HEK293 (cell line): Measurements from ENCODE around the gene IGF2BP1.

Experiments
- GLI2 ChIP-seq: fragments of 450-650 bp; formaldehyde crosslinking; IDR thresholded peaks from 2 replicates; pipeline ENCODE4; 2017; ENCODE audit warnings: missing biosample characterization, missing genetic modification characterization, low read depth, borderline replicate concordance
- HOXD13 ChIP-seq: sonication (generic); formaldehyde crosslinking; IDR thresholded peaks from 2 replicates; pipeline ENCODE4 v1.8.0; 2022; ENCODE audit warnings: missing genetic modification reagents, borderline replicate concordance
- SCRT1 ChIP-seq: fragments of 450-650 bp; formaldehyde crosslinking; IDR thresholded peaks from 2 replicates; pipeline ENCODE4 v1.5.1; 2016; ENCODE audit warnings: missing biosample characterization, missing genetic modification characterization, borderline replicate concordance
- TRIM28 ChIP-seq: IDR thresholded peaks from 2 replicates; pipeline ENCODE4 v1.6.1; 2011; ENCODE audit warnings: low read length, control low read depth, borderline replicate concordance
- ZBTB17 ChIP-seq: fragments of 450-650 bp; formaldehyde crosslinking; IDR thresholded peaks from 2 replicates; pipeline ENCODE4 v1.5.1; 2016; ENCODE audit warnings: missing biosample characterization, missing genetic modification characterization
- ZBTB8A ChIP-seq: fragments of 450-650 bp; formaldehyde crosslinking; IDR thresholded peaks from 2 replicates; pipeline ENCODE4 v1.5.1; 2016; ENCODE audit warnings: missing biosample characterization, missing genetic modification characterization
- ZNF10 ChIP-seq: fragments of 450-650 bp; formaldehyde crosslinking; IDR thresholded peaks from 2 replicates; pipeline ENCODE4 v1.5.1; 2017; ENCODE audit warnings: missing biosample characterization, missing genetic modification characterization
- ZNF132 ChIP-seq: fragments of 450-650 bp; formaldehyde crosslinking; IDR thresholded peaks from 2 replicates; pipeline ENCODE4 v1.5.1; 2017; ENCODE audit warnings: missing biosample characterization, missing genetic modification characterization, borderline replicate concordance
- ZNF146 ChIP-seq: fragments of 450-650 bp; formaldehyde crosslinking; IDR thresholded peaks from 2 replicates; pipeline ENCODE4 v1.5.1; 2016; ENCODE audit warnings: missing biosample characterization, missing genetic modification characterization
- ZNF211 ChIP-seq: fragments of 450-650 bp; formaldehyde crosslinking; IDR thresholded peaks from 2 replicates; pipeline ENCODE4 v1.5.1; 2016; ENCODE audit warnings: low read depth, missing biosample characterization, missing genetic modification characterization
- ZNF214 ChIP-seq: fragments of 450-650 bp; formaldehyde crosslinking; IDR thresholded peaks from 2 replicates; pipeline ENCODE4 v1.5.1; 2017; ENCODE audit warnings: missing biosample characterization, mild to moderate bottlenecking, missing genetic modification characterization, borderline replicate concordance
- ZNF239 ChIP-seq: fragments of 450-650 bp; formaldehyde crosslinking; IDR thresholded peaks from 2 replicates; pipeline ENCODE4 v1.5.1; 2016; ENCODE audit warnings: missing biosample characterization, missing genetic modification characterization
- ZNF350 ChIP-seq: fragments of 450-650 bp; formaldehyde crosslinking; IDR thresholded peaks from 2 replicates; pipeline ENCODE4 v1.5.0; 2017; ENCODE audit warnings: missing biosample characterization, mild to moderate bottlenecking, missing genetic modification characterization
- ZNF621 ChIP-seq: fragments of 450-650 bp; formaldehyde crosslinking; IDR thresholded peaks from 2 replicates; pipeline ENCODE4 v1.5.1; 2017; ENCODE audit warnings: missing biosample characterization, missing genetic modification characterization
- ZNF626 ChIP-seq: fragments of 450-650 bp; sonication (Bioruptor Pico); formaldehyde crosslinking; IDR thresholded peaks from 2 replicates; pipeline ENCODE4 v1.5.1; 2018; ENCODE audit warnings: missing biosample characterization, missing genetic modification characterization, inconsistent platforms
- ZSCAN30 ChIP-seq: fragments of 450-650 bp; IDR thresholded peaks from 2 replicates; pipeline ENCODE4 v1.5.1; 2018; ENCODE audit warnings: missing biosample characterization, mild to moderate bottlenecking, missing genetic modification characterization, moderate library complexity
- TF ChIP-seq, protein P1 (sequence below): fragments of 450-650 bp; formaldehyde crosslinking; IDR thresholded peaks from 2 replicates; pipeline ENCODE4 v1.5.1; 2016; ENCODE audit warnings: missing biosample characterization, missing genetic modification characterization
- TF ChIP-seq, protein P2 (sequence below): fragments of 450-650 bp; formaldehyde crosslinking; IDR thresholded peaks from 2 replicates; pipeline ENCODE4 v1.5.1; 2016; ENCODE audit warnings: missing biosample characterization, missing genetic modification characterization, borderline replicate concordance
- TF ChIP-seq, protein P3 (sequence below): fragments of 450-650 bp; formaldehyde crosslinking; IDR thresholded peaks from 2 replicates; pipeline ENCODE4 v1.5.1; 2017; ENCODE audit warnings: missing biosample characterization, missing genetic modification characterization
- TF ChIP-seq, protein P4 (sequence below): fragments of 450-650 bp; formaldehyde crosslinking; IDR thresholded peaks from 2 replicates; pipeline ENCODE4 v1.5.1; 2016; ENCODE audit warnings: missing biosample characterization, missing genetic modification characterization, borderline replicate concordance
- TF ChIP-seq, protein P5 (sequence below): fragments of 450-650 bp; IDR thresholded peaks from 2 replicates; pipeline ENCODE4 v1.5.1; 2018; ENCODE audit warnings: missing biosample characterization, mild to moderate bottlenecking, missing genetic modification characterization
- TF ChIP-seq, protein P6 (sequence below): fragments of 450-650 bp; formaldehyde crosslinking; IDR thresholded peaks from 2 replicates; pipeline ENCODE4 v1.5.1; 2016; ENCODE audit warnings: missing biosample characterization, missing genetic modification characterization

The IGF2BP1 gene

DNA sequence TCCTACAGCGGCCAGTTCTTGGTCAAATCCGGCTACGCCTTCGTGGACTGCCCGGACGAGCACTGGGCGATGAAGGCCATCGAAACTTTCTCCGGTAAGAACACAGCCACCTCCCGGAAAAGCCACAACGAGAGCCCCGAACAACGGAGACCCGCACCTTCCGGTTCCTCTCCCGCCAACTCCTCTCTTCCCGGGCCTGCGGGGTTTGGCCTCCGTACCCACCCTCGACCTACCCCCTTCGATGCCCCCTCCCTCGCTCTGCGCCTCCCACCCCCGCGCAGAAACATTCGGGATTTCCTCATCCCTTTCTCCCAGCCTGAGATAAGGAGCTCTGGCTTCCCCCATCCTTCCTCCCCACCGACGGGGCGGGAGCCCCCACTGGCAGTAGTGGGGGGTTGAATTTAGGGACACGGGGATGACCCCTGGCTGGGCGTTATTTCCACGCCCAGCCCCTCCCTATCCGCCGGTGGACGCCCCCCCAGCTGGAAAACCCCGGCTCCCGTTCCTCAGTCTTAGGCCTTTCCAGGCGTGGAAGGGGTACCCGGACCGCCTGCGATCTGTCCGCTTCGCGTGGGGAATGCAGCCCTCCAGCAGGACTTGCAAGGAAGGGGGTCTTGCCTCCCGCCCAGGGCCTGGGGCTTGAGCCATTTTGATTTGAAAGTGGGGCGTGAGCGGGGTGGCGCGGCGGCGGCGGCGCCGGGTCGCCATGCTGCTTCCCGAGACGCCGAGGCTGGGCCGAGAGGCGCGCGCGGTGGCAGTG is 822 bp downstream of the IGF2BP1 start (continued):
- TF ChIP-seq ZBTB17 (tag by site-specific recombination) (no peak; the same call in 1 of the 2 replicates), ZNF621 (tag by site-specific recombination) (no peak), GLI2 (tag by site-specific recombination) (no peak; the same call in 1 of the 2 replicates), ZNF626 (tag by site-specific recombination) (no peak), ZSCAN30 (tag by site-specific recombination) (no peak), ZNF350 (tag by site-specific recombination) (no peak), SCRT1 (tag by site-specific recombination) (no peak), ZNF211 (tag by site-specific recombination) (no peak), ZNF146 (tag by site-specific recombination) (no peak), HOXD13 (CRISPR knock-in tag) (no peak), ZBTB8A (tag by site-specific recombination) (peak; percentile 65), ZNF132 (no peak), ZNF10 (tag by site-specific recombination) (no peak), ZNF214 (tag by site-specific recombination) (no peak), TRIM28 (no peak), ZNF239 (tag by site-specific recombination) (no peak)
- TF ChIP-seq, protein P1, sequence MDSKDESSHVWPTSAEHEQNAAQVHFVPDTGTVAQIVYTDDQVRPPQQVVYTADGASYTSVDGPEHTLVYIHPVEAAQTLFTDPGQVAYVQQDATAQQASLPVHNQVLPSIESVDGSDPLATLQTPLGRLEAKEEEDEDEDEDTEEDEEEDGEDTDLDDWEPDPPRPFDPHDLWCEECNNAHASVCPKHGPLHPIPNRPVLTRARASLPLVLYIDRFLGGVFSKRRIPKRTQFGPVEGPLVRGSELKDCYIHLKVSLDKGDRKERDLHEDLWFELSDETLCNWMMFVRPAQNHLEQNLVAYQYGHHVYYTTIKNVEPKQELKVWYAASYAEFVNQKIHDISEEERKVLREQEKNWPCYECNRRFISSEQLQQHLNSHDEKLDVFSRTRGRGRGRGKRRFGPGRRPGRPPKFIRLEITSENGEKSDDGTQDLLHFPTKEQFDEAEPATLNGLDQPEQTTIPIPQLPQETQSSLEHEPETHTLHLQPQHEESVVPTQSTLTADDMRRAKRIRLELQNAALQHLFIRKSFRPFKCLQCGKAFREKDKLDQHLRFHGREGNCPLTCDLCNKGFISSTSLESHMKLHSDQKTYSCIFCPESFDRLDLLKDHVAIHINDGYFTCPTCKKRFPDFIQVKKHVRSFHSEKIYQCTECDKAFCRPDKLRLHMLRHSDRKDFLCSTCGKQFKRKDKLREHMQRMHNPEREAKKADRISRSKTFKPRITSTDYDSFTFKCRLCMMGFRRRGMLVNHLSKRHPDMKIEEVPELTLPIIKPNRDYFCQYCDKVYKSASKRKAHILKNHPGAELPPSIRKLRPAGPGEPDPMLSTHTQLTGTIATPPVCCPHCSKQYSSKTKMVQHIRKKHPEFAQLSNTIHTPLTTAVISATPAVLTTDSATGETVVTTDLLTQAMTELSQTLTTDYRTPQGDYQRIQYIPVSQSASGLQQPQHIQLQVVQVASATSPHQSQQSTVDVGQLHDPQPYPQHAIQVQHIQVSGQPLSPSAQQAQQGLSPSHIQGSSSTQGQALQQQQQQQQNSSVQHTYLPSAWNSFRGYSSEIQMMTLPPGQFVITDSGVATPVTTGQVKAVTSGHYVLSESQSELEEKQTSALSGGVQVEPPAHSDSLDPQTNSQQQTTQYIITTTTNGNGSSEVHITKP = peak; percentile 75; the same call in 1 of the 2 replicates
- TF ChIP-seq, protein P2, sequence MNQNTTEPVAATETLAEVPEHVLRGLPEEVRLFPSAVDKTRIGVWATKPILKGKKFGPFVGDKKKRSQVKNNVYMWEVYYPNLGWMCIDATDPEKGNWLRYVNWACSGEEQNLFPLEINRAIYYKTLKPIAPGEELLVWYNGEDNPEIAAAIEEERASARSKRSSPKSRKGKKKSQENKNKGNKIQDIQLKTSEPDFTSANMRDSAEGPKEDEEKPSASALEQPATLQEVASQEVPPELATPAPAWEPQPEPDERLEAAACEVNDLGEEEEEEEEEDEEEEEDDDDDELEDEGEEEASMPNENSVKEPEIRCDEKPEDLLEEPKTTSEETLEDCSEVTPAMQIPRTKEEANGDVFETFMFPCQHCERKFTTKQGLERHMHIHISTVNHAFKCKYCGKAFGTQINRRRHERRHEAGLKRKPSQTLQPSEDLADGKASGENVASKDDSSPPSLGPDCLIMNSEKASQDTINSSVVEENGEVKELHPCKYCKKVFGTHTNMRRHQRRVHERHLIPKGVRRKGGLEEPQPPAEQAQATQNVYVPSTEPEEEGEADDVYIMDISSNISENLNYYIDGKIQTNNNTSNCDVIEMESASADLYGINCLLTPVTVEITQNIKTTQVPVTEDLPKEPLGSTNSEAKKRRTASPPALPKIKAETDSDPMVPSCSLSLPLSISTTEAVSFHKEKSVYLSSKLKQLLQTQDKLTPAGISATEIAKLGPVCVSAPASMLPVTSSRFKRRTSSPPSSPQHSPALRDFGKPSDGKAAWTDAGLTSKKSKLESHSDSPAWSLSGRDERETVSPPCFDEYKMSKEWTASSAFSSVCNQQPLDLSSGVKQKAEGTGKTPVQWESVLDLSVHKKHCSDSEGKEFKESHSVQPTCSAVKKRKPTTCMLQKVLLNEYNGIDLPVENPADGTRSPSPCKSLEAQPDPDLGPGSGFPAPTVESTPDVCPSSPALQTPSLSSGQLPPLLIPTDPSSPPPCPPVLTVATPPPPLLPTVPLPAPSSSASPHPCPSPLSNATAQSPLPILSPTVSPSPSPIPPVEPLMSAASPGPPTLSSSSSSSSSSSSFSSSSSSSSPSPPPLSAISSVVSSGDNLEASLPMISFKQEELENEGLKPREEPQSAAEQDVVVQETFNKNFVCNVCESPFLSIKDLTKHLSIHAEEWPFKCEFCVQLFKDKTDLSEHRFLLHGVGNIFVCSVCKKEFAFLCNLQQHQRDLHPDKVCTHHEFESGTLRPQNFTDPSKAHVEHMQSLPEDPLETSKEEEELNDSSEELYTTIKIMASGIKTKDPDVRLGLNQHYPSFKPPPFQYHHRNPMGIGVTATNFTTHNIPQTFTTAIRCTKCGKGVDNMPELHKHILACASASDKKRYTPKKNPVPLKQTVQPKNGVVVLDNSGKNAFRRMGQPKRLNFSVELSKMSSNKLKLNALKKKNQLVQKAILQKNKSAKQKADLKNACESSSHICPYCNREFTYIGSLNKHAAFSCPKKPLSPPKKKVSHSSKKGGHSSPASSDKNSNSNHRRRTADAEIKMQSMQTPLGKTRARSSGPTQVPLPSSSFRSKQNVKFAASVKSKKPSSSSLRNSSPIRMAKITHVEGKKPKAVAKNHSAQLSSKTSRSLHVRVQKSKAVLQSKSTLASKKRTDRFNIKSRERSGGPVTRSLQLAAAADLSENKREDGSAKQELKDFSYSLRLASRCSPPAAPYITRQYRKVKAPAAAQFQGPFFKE = no peak
- TF ChIP-seq, protein P3, sequence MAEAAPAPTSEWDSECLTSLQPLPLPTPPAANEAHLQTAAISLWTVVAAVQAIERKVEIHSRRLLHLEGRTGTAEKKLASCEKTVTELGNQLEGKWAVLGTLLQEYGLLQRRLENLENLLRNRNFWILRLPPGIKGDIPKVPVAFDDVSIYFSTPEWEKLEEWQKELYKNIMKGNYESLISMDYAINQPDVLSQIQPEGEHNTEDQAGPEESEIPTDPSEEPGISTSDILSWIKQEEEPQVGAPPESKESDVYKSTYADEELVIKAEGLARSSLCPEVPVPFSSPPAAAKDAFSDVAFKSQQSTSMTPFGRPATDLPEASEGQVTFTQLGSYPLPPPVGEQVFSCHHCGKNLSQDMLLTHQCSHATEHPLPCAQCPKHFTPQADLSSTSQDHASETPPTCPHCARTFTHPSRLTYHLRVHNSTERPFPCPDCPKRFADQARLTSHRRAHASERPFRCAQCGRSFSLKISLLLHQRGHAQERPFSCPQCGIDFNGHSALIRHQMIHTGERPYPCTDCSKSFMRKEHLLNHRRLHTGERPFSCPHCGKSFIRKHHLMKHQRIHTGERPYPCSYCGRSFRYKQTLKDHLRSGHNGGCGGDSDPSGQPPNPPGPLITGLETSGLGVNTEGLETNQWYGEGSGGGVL (tag by site-specific recombination) = peak; percentile 95
- TF ChIP-seq, protein P4, sequence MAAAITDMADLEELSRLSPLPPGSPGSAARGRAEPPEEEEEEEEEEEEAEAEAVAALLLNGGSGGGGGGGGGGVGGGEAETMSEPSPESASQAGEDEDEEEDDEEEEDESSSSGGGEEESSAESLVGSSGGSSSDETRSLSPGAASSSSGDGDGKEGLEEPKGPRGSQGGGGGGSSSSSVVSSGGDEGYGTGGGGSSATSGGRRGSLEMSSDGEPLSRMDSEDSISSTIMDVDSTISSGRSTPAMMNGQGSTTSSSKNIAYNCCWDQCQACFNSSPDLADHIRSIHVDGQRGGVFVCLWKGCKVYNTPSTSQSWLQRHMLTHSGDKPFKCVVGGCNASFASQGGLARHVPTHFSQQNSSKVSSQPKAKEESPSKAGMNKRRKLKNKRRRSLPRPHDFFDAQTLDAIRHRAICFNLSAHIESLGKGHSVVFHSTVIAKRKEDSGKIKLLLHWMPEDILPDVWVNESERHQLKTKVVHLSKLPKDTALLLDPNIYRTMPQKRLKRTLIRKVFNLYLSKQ (tag by site-specific recombination) = no peak
- TF ChIP-seq, protein P5, sequence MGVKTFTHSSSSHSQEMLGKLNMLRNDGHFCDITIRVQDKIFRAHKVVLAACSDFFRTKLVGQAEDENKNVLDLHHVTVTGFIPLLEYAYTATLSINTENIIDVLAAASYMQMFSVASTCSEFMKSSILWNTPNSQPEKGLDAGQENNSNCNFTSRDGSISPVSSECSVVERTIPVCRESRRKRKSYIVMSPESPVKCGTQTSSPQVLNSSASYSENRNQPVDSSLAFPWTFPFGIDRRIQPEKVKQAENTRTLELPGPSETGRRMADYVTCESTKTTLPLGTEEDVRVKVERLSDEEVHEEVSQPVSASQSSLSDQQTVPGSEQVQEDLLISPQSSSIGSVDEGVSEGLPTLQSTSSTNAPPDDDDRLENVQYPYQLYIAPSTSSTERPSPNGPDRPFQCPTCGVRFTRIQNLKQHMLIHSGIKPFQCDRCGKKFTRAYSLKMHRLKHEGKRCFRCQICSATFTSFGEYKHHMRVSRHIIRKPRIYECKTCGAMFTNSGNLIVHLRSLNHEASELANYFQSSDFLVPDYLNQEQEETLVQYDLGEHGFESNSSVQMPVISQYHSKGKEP (tag by site-specific recombination) = no peak
- TF ChIP-seq, protein P6, sequence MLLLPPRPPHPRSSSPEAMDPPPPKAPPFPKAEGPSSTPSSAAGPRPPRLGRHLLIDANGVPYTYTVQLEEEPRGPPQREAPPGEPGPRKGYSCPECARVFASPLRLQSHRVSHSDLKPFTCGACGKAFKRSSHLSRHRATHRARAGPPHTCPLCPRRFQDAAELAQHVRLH (tag by site-specific recombination) = no peak
